HepG2 (cell line): ENCODE data around the gene IQCN. TPM values are rescaled to one million over a fixed set of nuclear protein-coding genes. Genes with fewer than 3 reads are reported as not detected.

Source experiments
- FOXA3 ChIP-seq: IDR thresholded peaks from 2 replicates; pipeline ENCODE4 v1.6.1; 2016; ENCODE audit warnings: missing genetic modification reagents, missing compliant biosample characterization
- GTF3A ChIP-seq: sonication (generic); formaldehyde crosslinking; conservative IDR thresholded peaks from 2 replicates; pipeline ENCODE4 v1.4.0; 2020; ENCODE audit warnings: mild to moderate bottlenecking, missing genetic modification reagents
- HDAC6 ChIP-seq: fragments of 200-600 bp; sonication (generic); IDR thresholded peaks from 2 replicates; pipeline ENCODE4 v1.7.0; 2017; ENCODE audit warnings: mild to moderate bottlenecking, antibody characterized with exemption, low read length, low read depth
- HOXD1 ChIP-seq: sonication (generic); formaldehyde crosslinking; IDR thresholded peaks from 2 replicates; pipeline ENCODE4 v1.5.0; 2020; ENCODE audit warnings: missing genetic modification reagents
- MAFK ChIP-seq, 2 experiments: IDR thresholded peaks in 1 of 2; conservative IDR thresholded peaks in 1 of 2; 2 replicates each; pipeline ENCODE4 v1.6.1; 2011; ENCODE audit warnings: improper control_type of control experiment in 2 of 2, low read length in 2 of 2
- PLRG1 ChIP-seq: fragments of 450-650 bp; conservative IDR thresholded peaks from 2 replicates; pipeline ENCODE4 v1.6.1; 2016
- RBM22 ChIP-seq: fragments of 200-400 bp; formaldehyde crosslinking; optimal IDR thresholded peaks from 2 replicates; pipeline ENCODE3; 2017; ENCODE audit warnings: mild to moderate bottlenecking, low read length, moderate library complexity
- RFX5 ChIP-seq: IDR thresholded peaks from 2 replicates; pipeline ENCODE4 v1.6.1; 2011; ENCODE audit warnings: low read depth, low read length, improper control_type of control experiment
- SAP130 ChIP-seq: IDR thresholded peaks from 2 replicates; pipeline ENCODE4 v1.6.1; 2016; ENCODE audit warnings: low read depth
- ZBTB7B ChIP-seq: sonication (generic); formaldehyde crosslinking; IDR thresholded peaks from 2 replicates; pipeline ENCODE4 v1.4.0; 2020; ENCODE audit warnings: missing genetic modification reagents
- ZNF160 ChIP-seq: sonication (generic); formaldehyde crosslinking; IDR thresholded peaks from 2 replicates; pipeline ENCODE4 v1.8.0; 2022; ENCODE audit warnings: mild to moderate bottlenecking, inconsistent platforms, missing genetic modification reagents
- ZNF264 ChIP-seq: sonication (generic); formaldehyde crosslinking; IDR thresholded peaks from 2 replicates; pipeline ENCODE4 v1.4.0; 2020; ENCODE audit warnings: missing genetic modification reagents
- ZNF431 ChIP-seq: sonication (generic); formaldehyde crosslinking; IDR thresholded peaks from 2 replicates; pipeline ENCODE4 v1.9.0; 2022; ENCODE audit warnings: missing genetic modification reagents, low read depth, mild to moderate bottlenecking, borderline replicate concordance
- ZNF619 ChIP-seq: sonication (generic); formaldehyde crosslinking; IDR thresholded peaks from 2 replicates; pipeline ENCODE4 v1.4.0; 2020; ENCODE audit warnings: mild to moderate bottlenecking, missing genetic modification reagents
- ZSCAN21 ChIP-seq: sonication (generic); formaldehyde crosslinking; IDR thresholded peaks from 2 replicates; pipeline ENCODE4 v1.8.0; 2022; ENCODE audit warnings: mild to moderate bottlenecking, missing genetic modification reagents, moderate library complexity, borderline replicate concordance
- polyA plus RNA-seq, 8 experiments: library from polyadenylated mRNA; depleted of rRNA in 3 of 8; stranded (reverse) in 7 of 8; unstranded in 1 of 8; fragments of >200 nt; fragmentation: Illumina TruSeq in 4 of 8; extraction: Trizol in 4 of 8; gene quantifications; 2 replicates each; pipeline versions ENCODE4 v1.2.1 to v1.2.3, GENCODE V29; 2011 to 2016; ENCODE audit warnings: low read depth in 4 of 8, missing spikeins in 1 of 8, mixed read lengths in 1 of 8; ENCODE audit not compliant: insufficient read depth in 1 of 8
- total RNA-seq, 5 experiments: library from RNA; depleted of rRNA; stranded (reverse); fragments of >200 nt; fragmentation: Illumina TruSeq; extraction: Trizol; gene quantifications; 2 replicates each; pipeline ENCODE4 v1.2.3, GENCODE V29; 2016; ENCODE audit warnings: low read depth in 1 of 5
- TF ChIP-seq, protein P1 (sequence below): sonication (generic); formaldehyde crosslinking; IDR thresholded peaks from 2 replicates; pipeline ENCODE4 v1.4.0; 2020; ENCODE audit warnings: missing genetic modification reagents
- TF ChIP-seq, protein P2 (sequence below): sonication (generic); formaldehyde crosslinking; IDR thresholded peaks from 2 replicates; pipeline ENCODE4 v1.5.0; 2020; ENCODE audit warnings: mild to moderate bottlenecking, missing genetic modification reagents, borderline replicate concordance
- TF ChIP-seq, protein P3 (sequence below): sonication (generic); formaldehyde crosslinking; IDR thresholded peaks from 2 replicates; pipeline ENCODE4 v1.5.0; 2020; ENCODE audit warnings: mild to moderate bottlenecking, low read depth, missing genetic modification reagents, borderline replicate concordance

Gene IQCN
- total and polyA plus RNA-seq, 2 of the 13 experiments (the other 11 are each of a cell fraction or from before 2014, with no cell fraction given), result 0.04 to 0.18 TPM

DNA sequence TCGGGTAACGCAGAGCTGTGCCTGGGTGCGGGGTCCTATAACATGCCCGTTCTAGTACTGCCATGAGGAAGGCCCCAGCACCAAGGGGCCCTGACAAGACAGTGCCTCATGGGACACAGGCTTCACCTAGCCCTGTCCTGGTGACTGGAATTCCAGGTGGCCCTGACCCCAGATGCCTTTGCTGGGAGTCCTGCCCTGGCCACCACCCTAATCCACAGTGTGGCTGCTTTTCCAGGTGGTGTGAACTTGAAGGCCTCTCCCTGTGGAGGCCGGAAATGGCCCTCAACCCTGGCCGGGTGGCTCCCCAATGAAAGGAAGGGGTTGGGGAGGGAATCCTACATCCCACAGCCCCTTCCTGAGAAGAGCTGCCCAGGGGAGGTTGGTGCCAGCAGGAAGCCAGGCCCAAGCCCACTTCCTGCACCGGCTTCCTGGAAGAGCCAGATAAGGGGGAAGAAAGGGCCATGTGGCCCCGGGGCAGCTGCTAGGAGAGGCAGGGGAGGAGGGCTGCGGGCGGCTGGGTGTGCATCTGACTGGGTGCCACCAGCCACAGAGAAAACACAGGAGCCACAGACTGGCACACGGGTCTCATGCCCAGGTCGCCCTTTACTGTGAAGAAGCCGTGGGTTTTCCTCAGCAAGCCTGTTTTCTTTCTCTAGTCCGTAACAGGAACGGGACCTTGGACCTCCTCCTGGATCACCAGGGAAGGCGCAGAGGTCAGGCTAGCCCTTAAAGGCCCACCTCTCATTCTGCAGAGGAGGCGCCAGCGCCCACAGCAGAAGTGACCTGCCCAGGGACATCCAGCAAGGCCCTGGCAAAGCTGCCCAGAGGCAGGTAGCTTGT, 43.9 kb upstream of the IQCN start (continued):
- TF ChIP-seq SAP130 (CRISPR knock-in tag) (peak; percentile 32), HDAC6 (no peak), GTF3A (CRISPR knock-in tag) (0 out of 2 replicates have a peak, but pooled peaks have one; percentile 91), HOXD1 (CRISPR knock-in tag) (no peak), ZNF431 (CRISPR knock-in tag) (0 out of 2 replicates have a peak, but pooled peaks have one; percentile 75), ZSCAN21 (CRISPR knock-in tag) (no peak), PLRG1 (no peak), RFX5 (no peak), ZNF264 (CRISPR knock-in tag) (no peak; the same call in 1 of the 2 replicates), MAFK (conservative IDR thresholded peaks at IDR 0.05 in 1 of 2, IDR thresholded peaks at IDR 0.05 in 1 of 2; ENCODE audit: low read length in 2 of 2) (no peak), RBM22 (no peak), ZNF160 (CRISPR knock-in tag) (no peak), FOXA3 (peak; percentile 8; the same call in 1 of the 2 replicates), ZNF619 (no peak), ZBTB7B (no peak; the same call in 1 of the 2 replicates)
- TF ChIP-seq, protein P1, sequence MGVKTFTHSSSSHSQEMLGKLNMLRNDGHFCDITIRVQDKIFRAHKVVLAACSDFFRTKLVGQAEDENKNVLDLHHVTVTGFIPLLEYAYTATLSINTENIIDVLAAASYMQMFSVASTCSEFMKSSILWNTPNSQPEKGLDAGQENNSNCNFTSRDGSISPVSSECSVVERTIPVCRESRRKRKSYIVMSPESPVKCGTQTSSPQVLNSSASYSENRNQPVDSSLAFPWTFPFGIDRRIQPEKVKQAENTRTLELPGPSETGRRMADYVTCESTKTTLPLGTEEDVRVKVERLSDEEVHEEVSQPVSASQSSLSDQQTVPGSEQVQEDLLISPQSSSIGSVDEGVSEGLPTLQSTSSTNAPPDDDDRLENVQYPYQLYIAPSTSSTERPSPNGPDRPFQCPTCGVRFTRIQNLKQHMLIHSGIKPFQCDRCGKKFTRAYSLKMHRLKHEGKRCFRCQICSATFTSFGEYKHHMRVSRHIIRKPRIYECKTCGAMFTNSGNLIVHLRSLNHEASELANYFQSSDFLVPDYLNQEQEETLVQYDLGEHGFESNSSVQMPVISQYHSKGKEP (CRISPR knock-in tag), result no peak
- TF ChIP-seq, protein P2, sequence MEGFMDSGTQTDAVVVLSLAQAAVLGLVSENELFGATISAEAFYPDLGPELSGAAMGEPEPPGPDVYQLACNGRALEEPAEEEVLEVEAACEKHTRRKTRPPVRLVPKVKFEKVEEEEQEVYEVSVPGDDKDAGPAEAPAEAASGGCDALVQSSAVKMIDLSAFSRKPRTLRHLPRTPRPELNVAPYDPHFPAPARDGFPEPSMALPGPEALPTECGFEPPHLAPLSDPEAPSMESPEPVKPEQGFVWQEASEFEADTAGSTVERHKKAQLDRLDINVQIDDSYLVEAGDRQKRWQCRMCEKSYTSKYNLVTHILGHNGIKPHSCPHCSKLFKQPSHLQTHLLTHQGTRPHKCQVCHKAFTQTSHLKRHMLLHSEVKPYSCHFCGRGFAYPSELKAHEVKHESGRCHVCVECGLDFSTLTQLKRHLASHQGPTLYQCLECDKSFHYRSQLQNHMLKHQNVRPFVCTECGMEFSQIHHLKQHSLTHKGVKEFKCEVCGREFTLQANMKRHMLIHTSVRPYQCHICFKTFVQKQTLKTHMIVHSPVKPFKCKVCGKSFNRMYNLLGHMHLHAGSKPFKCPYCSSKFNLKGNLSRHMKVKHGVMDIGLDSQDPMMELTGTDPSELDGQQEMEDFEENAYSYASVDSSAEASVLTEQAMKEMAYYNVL (CRISPR knock-in tag), result no peak; the same call in 1 of the 2 replicates
- TF ChIP-seq, protein P3, sequence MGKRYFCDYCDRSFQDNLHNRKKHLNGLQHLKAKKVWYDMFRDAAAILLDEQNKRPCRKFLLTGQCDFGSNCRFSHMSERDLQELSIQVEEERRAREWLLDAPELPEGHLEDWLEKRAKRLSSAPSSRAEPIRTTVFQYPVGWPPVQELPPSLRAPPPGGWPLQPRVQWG (CRISPR knock-in tag), result no peak
